ENCODE measurements around the gene B3GALT6. TPM values are rescaled to one million over a fixed set of nuclear protein-coding genes. Genes with fewer than 3 reads are reported as not detected.
A peak's percentile ranks its signal among the peaks of the same experiment; 100 is the strongest.

Gene B3GALT6
- total and polyA plus RNA-seq, 5 donors: 9.1 to 13.3 (median 11.1) TPM

DNA sequence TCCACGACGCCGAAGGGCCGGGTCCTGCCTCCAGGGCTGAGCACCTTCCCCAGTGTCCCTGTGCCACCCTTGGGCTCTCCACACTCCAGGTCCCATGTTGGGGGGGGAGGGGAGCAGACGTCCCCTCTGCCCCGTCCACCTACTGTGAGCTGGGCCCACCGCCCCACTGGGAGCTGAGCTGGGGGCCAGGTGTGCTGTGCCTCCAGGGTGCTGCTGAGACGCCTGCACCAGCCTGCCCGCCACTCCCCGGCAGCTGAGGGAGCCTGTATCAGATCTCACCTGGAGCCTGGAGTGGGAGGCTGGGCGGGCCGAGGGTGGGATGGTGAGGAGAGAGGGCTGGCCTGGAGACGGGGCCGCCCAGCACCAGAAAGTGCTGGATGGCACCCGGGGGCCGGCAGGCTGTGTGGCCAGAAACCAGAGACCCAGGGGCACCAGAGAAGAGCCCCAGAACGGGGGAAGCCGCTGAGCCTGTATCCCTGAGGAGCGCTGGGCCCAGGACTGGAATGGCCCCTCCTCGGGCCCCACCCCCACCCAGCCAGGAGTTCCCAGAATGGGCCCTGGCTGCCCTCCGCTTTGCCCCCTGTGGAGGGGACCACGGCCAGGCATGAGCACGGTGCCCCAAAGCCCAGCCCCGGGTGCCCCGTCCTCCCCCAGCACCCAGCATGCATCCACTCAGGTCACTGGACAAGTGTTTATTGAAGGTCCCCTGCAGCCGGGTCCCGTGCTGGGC lies 29.0 kb upstream of the B3GALT6 start:
- Histone ChIP-seq H3K27ac (ENCODE audit: low read length) (no peak overlapping the region), H3K4me3 (ENCODE audit: low read length) (no peak overlapping the region), H3K4me1 (ENCODE audit: control insufficient read depth, insufficient read depth, low read length) (no peaks in the 10 kb centered on the region), H3K27me3 (ENCODE audit: control insufficient read depth, insufficient read depth) (no peaks in the 10 kb centered on the region), H3K9me3 (ENCODE audit: control insufficient read depth, low read length) (no peaks in the 10 kb centered on the region)
- no peak for ATAC-seq
- intact Hi-C loops (cut with DNase I): no loop called here
- WGBS: 71% methylated on average over 27 of the region's 27 CpGs
- peak; percentile 15 to 55 (median 32) for DNase-seq

DNA sequence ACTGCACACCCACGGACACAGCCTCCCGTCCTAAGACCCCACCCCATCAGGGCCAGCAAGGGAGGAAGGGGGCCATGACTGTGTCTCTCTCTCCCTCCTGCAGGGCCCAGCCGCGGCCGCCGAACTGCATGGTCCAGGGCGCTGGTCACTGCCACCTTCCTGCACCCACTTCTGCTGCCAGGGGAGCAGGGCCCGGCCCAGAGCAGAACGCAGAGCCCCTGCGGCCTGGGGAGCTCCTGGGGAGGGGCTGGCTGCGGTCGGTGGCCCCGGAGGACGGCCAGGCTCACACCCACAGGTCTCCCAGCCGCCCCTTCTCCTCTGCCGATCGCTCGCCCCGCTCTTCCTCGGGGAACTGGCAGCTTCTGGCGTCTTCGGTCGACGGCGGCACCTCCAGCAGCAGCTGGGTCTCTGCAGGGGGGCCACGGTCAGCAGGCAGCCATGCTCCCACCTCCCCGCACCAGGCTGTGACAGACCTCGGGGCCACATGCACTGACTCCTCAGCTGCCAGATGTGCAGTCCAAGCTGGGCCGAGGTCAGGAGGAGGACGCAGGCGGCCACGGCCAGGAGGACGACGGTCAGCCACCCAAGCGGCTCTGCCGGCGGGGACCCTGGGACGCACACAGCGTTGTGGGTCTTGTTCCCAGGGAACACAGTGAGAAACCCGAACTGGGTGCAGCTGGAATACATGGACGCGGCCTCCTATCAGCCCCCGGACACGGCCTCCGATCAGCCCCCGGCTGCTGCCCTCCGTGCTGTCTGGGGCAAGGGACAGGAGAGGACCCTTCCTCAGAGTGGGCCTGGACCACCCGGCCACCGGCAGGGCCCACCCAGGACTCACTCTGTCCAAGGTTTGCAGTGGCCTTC lies 28.2 kb upstream of the B3GALT6 start:
- Histone ChIP-seq H3K27ac (ENCODE audit: low read length) (no peak overlapping the region), H3K27me3 (ENCODE audit: control insufficient read depth, insufficient read depth) (no peaks in the 10 kb centered on the region), H3K4me3 (ENCODE audit: low read length) (no peak overlapping the region), H3K9me3 (ENCODE audit: control insufficient read depth, low read length) (no peaks in the 10 kb centered on the region), H3K4me1 (ENCODE audit: control insufficient read depth, insufficient read depth, low read length) (no peaks in the 10 kb centered on the region)
- peak; percentile 9 to 45 (median 44) for DNase-seq
- intact Hi-C loops (cut with DNase I): no loop called here
- WGBS: 73% methylated on average over 49 of the region's 49 CpGs
- no peak for ATAC-seq

DNA sequence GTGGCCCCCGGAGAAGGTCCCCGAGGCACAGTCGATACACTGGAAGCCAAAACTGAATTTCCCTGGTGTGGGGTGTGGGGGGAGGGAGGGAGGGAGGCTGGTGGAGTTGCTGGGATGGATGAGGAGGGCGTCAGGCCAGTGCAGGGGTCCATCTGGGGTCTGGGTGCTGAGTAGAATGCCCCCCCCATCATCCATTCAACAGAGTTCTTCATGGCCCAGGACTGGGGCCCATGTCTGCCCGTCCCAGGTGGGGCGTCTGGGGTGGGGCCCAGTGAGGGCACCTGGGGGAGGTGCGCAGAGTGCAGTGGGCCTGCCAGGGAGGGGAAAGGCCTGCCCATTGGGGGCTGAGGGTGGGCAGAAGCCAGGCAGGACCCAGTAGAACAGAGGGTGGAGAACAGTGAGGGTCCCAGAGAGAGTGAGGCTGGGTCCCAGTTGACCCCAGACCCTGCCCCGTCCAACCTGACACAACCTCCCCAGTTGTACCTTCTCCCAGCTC lies 27.6 kb upstream of the B3GALT6 start:
- no peak overlapping the region for H3K4me3 ChIP-seq (ENCODE audit: low read length)
- 91% methylated on average over 8 of the region's 8 CpGs for WGBS
- no peaks in the 10 kb centered on the region for H3K4me1 ChIP-seq (ENCODE audit: control insufficient read depth, insufficient read depth, low read length)
- H3K27me3 ChIP-seq (ENCODE audit: control insufficient read depth, insufficient read depth): no peaks in the 10 kb centered on the region
- DNase-seq (peak in 2 of 3 donors; percentile 25 to 30), ATAC-seq (no peak)
- intact Hi-C loops (cut with DNase I): no loop called here
- no peaks in the 10 kb centered on the region for H3K9me3 ChIP-seq (ENCODE audit: control insufficient read depth, low read length)
- H3K27ac ChIP-seq (ENCODE audit: low read length): no peak overlapping the region

DNA sequence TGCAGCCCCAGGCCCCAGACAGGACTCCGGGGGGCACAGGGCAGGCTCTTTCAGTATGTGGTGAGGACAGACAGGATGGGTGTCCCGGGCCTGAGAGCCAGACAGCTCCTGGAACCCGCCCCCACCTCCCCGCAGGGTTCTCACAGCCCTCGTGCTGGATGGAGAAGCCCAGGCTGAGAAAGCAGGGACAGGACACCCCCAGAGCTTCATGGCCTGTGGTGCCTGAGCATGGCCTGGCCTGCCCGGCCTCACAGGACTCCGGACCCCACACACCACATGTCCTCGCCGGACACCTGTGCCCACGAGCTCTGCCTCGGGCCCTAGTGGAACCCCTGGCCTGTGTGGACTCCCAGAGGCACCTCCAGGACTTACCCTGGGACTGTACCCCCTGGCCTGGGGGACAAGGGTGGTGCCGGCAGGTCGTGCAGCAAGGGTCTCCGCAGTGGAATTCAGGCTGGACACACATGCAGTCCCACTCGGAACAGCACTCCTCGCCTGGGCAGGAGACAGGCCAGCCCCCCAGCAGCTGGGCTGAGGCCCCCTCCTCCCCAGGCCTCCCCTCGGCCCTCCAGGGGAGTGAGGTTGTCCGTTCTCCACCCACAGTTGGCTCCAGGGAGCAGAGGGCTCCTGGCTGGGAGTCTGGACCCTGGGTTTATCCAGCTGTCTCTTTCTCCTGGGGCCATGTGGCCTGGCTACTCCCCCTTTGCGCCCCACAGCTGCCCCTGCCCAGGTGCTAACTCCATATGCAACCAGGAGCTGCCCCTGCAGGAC lies 26.9 kb upstream of the B3GALT6 start:
- Histone ChIP-seq H3K27ac (ENCODE audit: low read length) (no peak overlapping the region), H3K4me3 (ENCODE audit: low read length) (no peak overlapping the region), H3K9me3 (ENCODE audit: control insufficient read depth, low read length) (no peaks in the 10 kb centered on the region), H3K27me3 (ENCODE audit: control insufficient read depth, insufficient read depth) (no peaks in the 10 kb centered on the region), H3K4me1 (ENCODE audit: control insufficient read depth, insufficient read depth, low read length) (no peaks in the 10 kb centered on the region)
- 88% methylated on average over 19 of the region's 19 CpGs for WGBS
- intact Hi-C loops (cut with DNase I): no loop called here
- ATAC-seq (no peak), DNase-seq (peak; percentile 7 to 48 (median 12))

DNA sequence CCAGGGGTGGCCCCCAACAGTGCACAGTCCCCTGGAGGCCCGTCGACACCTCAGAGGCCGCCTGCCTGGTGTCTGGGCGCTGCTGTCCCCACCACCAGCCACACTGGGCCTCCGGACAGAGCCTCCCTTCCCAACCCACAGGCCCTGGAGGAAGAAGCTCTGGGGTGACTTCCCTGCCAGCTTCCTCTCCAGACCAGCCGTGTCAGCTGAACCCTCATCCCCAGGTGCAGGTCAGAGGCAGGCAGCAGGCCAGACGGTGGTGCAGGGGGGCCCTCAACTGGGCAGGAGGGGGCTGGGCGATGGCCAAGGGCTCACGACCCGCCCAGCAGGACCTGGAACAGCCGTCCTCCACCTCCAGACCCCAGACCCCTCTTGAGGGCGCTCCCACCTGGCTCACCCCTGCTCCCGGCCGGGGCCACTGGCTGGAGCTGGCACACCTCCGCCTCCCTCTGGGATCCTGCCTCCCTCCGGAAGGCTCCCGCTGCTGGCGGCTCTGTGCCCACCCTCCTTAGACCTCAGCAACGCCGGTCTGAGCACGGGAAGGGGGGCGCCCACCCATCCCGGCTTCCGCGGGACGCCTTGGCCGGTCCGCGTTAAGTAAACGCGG lies 26.2 kb upstream of the B3GALT6 start:
- intact Hi-C loops (cut with DNase I): no loop called here
- no peaks in the 10 kb centered on the region for H3K4me1 ChIP-seq (ENCODE audit: control insufficient read depth, insufficient read depth, low read length)
- ATAC-seq: no peak
- peak in 1 of 3 donors; percentile 53 for DNase-seq
- WGBS: 26% methylated on average over 31 of the region's 31 CpGs
- H3K9me3 ChIP-seq (ENCODE audit: control insufficient read depth, low read length): no peaks in the 10 kb centered on the region
- H3K27me3 ChIP-seq (ENCODE audit: control insufficient read depth, insufficient read depth): no peaks in the 10 kb centered on the region
- H3K27ac ChIP-seq (ENCODE audit: low read length): no peak overlapping the region
- no peak overlapping the region for H3K4me3 ChIP-seq (ENCODE audit: low read length)

DNA sequence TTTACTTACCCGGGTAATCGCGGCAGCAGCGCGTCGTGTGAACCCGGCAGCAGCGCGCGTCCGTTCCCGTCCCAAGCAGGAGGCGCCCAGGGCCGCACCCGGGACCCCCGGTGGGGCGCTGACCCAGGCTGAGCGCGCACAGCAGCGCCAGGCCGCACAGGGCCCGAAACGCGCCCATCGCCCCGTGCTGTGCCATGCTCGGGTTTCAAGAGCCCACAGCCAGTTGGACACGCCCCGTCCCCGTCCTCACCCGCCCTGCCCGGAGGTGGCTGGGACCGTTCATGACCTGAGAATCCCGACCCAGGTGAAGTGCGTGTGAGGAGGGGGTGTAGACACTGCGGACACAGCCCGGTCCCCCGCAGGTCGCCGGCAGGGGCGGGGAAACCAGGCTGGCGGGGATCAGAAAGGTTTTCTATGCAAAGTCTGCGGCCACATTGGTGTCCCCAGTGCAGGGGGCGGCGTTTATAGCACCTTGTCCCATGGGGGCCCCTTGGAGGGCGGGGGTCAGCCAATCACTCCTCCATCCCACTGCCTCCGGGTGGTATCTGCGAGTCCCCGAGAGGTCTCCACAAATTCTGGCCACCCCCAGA lies 25.6 kb upstream of the B3GALT6 start, which contains the start of gene TNFRSF18:
TSS of gene TNFRSF18 (minus strand) at position 217 of the 590 bp plus-strand sequence. CDS start at position 196, 21 bp downstream.
- DNase-seq (peak; percentile 14 to 64 (median 49)), ATAC-seq (no peak)
- Histone ChIP-seq H3K4me1 (ENCODE audit: control insufficient read depth, insufficient read depth, low read length) (no peaks in the 10 kb centered on the region), H3K4me3 (ENCODE audit: low read length) (no peak within 1 kb of the TSS), H3K27ac (ENCODE audit: low read length) (no peak within 1 kb of the TSS), H3K27me3 (ENCODE audit: control insufficient read depth, insufficient read depth) (no peaks in the 10 kb centered on the region), H3K9me3 (ENCODE audit: control insufficient read depth, low read length) (no peaks in the 10 kb centered on the region)
- intact Hi-C loops (cut with DNase I): no loop called here
- 5% methylated on average over 49 of the region's 49 CpGs for WGBS

DNA sequence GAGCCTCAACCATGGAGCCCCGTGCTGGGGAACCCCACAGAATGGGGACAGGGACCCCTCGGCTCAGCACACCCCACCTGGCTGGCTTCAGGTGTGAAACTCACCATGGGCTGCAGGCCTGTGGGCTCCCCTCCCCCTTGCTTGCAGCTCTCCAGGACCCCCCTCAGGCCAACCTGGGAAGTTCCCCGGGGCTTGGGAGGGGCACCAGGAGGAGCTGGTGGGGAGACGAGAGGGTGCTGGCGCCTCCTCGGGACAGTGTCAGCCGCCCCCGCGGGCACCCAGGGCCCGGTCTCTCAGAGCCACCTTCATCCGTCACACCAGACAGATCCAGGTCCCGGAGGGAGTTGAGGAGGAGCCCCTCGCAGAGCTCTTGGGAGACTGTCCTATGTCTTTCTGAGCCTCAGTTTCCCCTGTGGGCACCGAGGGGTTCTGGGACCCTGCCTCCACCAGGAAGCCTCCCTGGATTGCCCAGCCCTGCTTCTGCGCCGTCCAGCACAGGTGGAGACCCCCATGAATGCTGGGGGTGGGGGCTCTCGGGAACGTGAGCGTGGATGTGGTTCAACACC lies 25.0 kb upstream of the B3GALT6 start:
- 56% methylated on average over 19 of the region's 19 CpGs for WGBS
- no peak overlapping the region for H3K27ac ChIP-seq (ENCODE audit: low read length)
- H3K9me3 ChIP-seq (ENCODE audit: control insufficient read depth, low read length): no peaks in the 10 kb centered on the region
- H3K4me3 ChIP-seq (ENCODE audit: low read length): no peak overlapping the region
- intact Hi-C loops (cut with DNase I): no loop called here
- no peaks in the 10 kb centered on the region for H3K27me3 ChIP-seq (ENCODE audit: control insufficient read depth, insufficient read depth)
- ATAC-seq (no peak), DNase-seq (peak; percentile 18 to 50 (median 35))
- H3K4me1 ChIP-seq (ENCODE audit: control insufficient read depth, insufficient read depth, low read length): no peaks in the 10 kb centered on the region

DNA sequence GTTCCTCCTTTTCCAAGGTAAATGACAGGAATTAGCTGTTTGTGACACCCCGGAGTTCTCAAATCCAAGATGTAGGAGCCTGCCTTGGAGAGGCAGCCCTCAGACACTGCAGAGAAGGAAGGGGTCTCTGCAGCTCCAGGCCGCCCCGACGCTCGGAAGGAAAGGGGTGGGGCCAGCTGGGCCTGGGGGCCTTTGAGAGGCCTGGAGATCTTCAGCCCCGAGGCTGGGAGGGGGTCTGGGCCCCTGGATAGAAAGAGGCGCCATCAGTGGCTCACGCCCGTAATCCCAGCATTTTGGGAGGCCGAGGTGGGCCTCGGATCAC lies 24.5 kb upstream of the B3GALT6 start:
- no peak overlapping the region for H3K4me3 ChIP-seq (ENCODE audit: low read length)
- H3K4me1 ChIP-seq (ENCODE audit: control insufficient read depth, insufficient read depth, low read length): no peaks in the 10 kb centered on the region
- no peaks in the 10 kb centered on the region for H3K27me3 ChIP-seq (ENCODE audit: control insufficient read depth, insufficient read depth)
- H3K9me3 ChIP-seq (ENCODE audit: control insufficient read depth, low read length): no peaks in the 10 kb centered on the region
- intact Hi-C loops (cut with DNase I): no loop called here
- ATAC-seq: no peak
- 58% methylated on average over 11 of the region's 11 CpGs for WGBS
- peak in 1 of 3 donors; percentile 20 for DNase-seq
- no peak overlapping the region for H3K27ac ChIP-seq (ENCODE audit: low read length)

DNA sequence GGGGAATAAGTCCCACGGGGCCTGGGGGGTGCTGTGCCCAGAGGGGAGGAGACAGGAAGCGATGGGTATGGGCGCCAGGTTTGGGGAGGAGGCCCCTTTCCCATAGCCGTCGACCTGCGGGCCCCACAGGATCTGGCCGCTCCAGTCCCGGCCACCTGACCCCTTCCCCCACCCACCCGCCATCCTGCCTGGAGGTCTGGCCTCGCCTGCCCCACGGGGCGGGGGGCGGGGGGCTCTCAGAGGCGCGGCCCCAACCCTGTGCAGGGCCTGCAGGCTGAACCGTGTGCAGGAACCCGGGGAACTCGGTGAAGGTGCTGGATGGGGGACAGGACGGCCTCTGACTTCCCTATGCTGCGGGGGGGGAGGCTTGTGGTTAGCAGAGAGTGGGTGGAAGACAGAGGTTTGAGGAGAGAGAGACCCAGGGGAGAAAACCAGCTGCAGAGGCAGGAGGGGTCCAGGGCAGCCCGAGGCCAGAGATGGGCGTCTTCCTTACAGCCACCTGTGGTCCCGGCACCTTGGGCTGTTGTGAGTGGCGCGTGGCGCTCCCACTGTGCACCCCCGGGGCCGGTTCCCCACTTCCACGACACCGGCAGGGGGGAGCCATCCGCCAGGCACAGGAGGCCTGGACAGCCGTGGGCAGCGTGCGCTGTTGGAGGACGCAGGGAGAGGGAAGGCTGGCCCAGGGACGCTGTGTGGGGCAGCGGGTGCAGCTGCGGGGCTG lies 23.2 kb upstream of the B3GALT6 start:
- Histone ChIP-seq H3K4me3 (ENCODE audit: low read length) (no peak overlapping the region), H3K9me3 (ENCODE audit: control insufficient read depth, low read length) (no peaks in the 10 kb centered on the region), H3K4me1 (ENCODE audit: control insufficient read depth, insufficient read depth, low read length) (no peaks in the 10 kb centered on the region), H3K27ac (ENCODE audit: low read length) (no peak overlapping the region), H3K27me3 (ENCODE audit: control insufficient read depth, insufficient read depth) (no peaks in the 10 kb centered on the region)
- 60% methylated on average over 38 of the region's 38 CpGs for WGBS
- intact Hi-C loops (cut with DNase I): no loop called here
- DNase-seq (peak; percentile 14 to 49 (median 34)), ATAC-seq (no peak)
